IPS-18a (cell line): ENCODE measurements around the gene RERE.
A peak's percentile ranks its signal among the peaks of the same experiment; 100 is the strongest.

Experiments used
- H3K27ac ChIP-seq: one replicate; pipeline ENCODE4 v1.5.1; 2013; ENCODE audit warnings: low read length
- H3K27me3 ChIP-seq: one replicate; pipeline ENCODE4 v1.6.1; 2013; ENCODE audit warnings: mild to moderate bottlenecking, low read length; ENCODE audit not compliant: control insufficient read depth, insufficient read depth
- H3K36me3 ChIP-seq: one replicate; pipeline ENCODE4 v1.6.1; 2013; ENCODE audit warnings: low read depth, low read length; ENCODE audit not compliant: control insufficient read depth
- H3K4me1 ChIP-seq: one replicate; pipeline ENCODE4 v1.6.1; 2013; ENCODE audit warnings: low read depth, low read length; ENCODE audit not compliant: control insufficient read depth
- H3K4me3 ChIP-seq: one replicate; pipeline ENCODE4 v1.5.1; 2013; ENCODE audit warnings: low read length
- H3K9ac ChIP-seq: one replicate; pipeline ENCODE4 v1.6.1; 2013; ENCODE audit warnings: mild to moderate bottlenecking, low read length, moderate library complexity
- H3K9me3 ChIP-seq: one replicate; pipeline ENCODE4 v1.6.1; 2013; ENCODE audit warnings: low read depth, low read length; ENCODE audit not compliant: control insufficient read depth

RERE gene

DNA sequence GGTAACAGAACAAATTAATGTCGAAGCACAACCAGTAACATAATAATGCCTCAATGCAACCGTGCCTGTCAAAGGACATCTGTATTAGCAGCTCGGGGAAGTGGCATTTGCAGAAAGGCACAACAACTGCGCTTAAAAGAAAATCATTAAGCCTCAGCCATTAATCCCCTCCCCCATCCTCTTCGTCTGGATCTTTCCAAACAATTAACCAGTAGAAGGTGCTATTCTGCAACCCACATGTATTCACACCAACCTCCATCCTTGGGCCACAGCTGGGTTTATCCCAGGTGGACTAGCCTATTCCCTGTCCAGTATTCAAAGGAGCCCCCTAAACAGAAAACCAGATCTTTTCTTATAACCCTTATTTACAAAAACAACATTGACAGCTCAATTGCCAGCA lies 2.6 kb downstream of the RERE start:
- no peaks in the 10 kb centered on the region for H3K27me3 ChIP-seq
- H3K36me3 ChIP-seq, result no peaks in the 10 kb centered on the region
- H3K9me3 ChIP-seq, result no peaks in the 10 kb centered on the region
- peak overlapping the region; percentile 96 for H3K9ac ChIP-seq
- no peak overlapping the region for H3K27ac ChIP-seq
- H3K4me3 ChIP-seq, result peak overlapping the region; percentile 98
- H3K4me1 ChIP-seq, result peaks cover 23% of the 10 kb centered on the region

GRCh38 chr1:8813991-8814390 lies 3.4 kb downstream of the RERE start:
- no peak overlapping the region for H3K4me3 ChIP-seq
- H3K36me3 ChIP-seq, result no peaks in the 10 kb centered on the region
- no peaks in the 10 kb centered on the region for H3K9me3 ChIP-seq
- H3K27ac ChIP-seq, result no peak overlapping the region
- no peak overlapping the region for H3K9ac ChIP-seq
- H3K27me3 ChIP-seq, result no peaks in the 10 kb centered on the region
- H3K4me1 ChIP-seq, result peaks cover 23% of the 10 kb centered on the region

DNA sequence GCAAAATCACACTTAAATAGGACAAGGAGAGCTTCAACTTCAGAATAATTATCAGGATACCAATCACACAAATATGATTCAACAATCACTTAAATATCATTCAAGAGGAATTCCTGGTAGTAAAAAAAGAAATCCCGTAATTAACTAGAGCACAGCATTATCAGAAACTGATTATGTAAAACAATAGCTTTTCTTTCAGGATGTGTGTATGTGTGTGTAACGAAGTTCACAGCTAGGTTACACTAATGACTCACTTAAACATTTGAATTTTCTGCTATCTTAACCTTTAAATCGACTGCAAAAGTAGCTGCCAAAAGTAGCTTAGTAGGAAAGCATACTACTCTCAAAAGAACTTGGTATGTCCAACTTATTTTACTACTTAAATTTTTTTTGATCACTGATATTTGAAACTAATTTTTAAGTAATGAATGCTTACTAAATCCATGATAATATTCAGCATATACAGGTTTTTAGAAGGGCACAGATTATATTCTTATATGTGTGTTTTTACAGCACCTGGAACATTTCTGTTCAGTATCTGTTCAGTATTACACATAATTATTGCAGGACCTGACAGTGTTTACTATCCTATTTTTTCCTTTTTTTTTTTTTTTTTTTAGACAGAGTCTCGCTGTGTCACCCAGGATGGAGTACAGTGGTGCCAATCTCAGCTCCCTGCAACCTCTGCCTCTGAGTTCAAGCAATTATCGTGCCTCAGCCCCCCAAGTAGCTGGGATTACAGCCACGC lies 4.2 kb downstream of the RERE start:
- H3K27me3 ChIP-seq, result no peaks in the 10 kb centered on the region
- H3K4me3 ChIP-seq, result no peak overlapping the region
- no peak overlapping the region for H3K9ac ChIP-seq
- no peaks in the 10 kb centered on the region for H3K9me3 ChIP-seq
- no peaks in the 10 kb centered on the region for H3K36me3 ChIP-seq
- no peak overlapping the region for H3K27ac ChIP-seq
- H3K4me1 ChIP-seq, result peaks cover 19% of the 10 kb centered on the region

GRCh38 chr1:8812081-8812480 lies 5.4 kb downstream of the RERE start:
- no peaks in the 10 kb centered on the region for H3K9me3 ChIP-seq
- peaks cover 19% of the 10 kb centered on the region for H3K4me1 ChIP-seq
- H3K9ac ChIP-seq, result no peak overlapping the region
- H3K4me3 ChIP-seq, result no peak overlapping the region
- no peaks in the 10 kb centered on the region for H3K36me3 ChIP-seq
- H3K27ac ChIP-seq, result no peak overlapping the region
- no peaks in the 10 kb centered on the region for H3K27me3 ChIP-seq

DNA sequence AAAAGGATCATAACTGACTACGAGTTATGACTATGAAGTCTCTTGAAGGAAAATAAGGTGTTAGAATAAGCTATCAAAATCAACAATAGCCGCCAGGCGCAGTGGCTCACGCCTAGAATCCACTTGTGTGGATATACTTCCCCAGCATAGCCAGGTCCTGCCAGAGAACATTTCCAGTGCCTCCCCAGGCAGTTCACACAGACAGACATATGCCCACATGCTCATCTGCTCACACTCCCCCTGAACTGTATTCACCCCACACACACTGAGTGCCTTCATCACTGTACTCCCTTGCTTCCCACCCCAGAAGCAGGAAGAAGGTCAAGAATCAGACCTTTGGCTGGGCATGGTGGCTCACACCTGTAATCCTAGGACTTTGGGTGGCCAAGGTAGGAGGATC lies 6.5 kb downstream of the RERE start:
- no peak overlapping the region for H3K9ac ChIP-seq
- no peak overlapping the region for H3K4me3 ChIP-seq
- no peaks in the 10 kb centered on the region for H3K36me3 ChIP-seq
- H3K4me1 ChIP-seq, result peaks cover 16% of the 10 kb centered on the region
- no peak overlapping the region for H3K27ac ChIP-seq
- H3K9me3 ChIP-seq, result no peaks in the 10 kb centered on the region
- no peaks in the 10 kb centered on the region for H3K27me3 ChIP-seq

GRCh38 chr1:8809342-8809736 lies 8.1 kb downstream of the RERE start:
- H3K4me1 ChIP-seq, result no peaks in the 10 kb centered on the region
- H3K27ac ChIP-seq, result no peak overlapping the region
- no peaks in the 10 kb centered on the region for H3K27me3 ChIP-seq
- no peak overlapping the region for H3K9ac ChIP-seq
- H3K9me3 ChIP-seq, result no peaks in the 10 kb centered on the region
- H3K4me3 ChIP-seq, result no peak overlapping the region
- peaks cover 2% of the 10 kb centered on the region for H3K36me3 ChIP-seq

- no peaks in the 10 kb centered on the region for H3K4me1 ChIP-seq
- H3K4me3 ChIP-seq, result no peak overlapping the region
- no peaks in the 10 kb centered on the region for H3K9me3 ChIP-seq
- no peaks in the 10 kb centered on the region for H3K27me3 ChIP-seq
- H3K36me3 ChIP-seq, result peaks cover 3% of the 10 kb centered on the region
- H3K9ac ChIP-seq, result no peak overlapping the region
- H3K27ac ChIP-seq, result no peak overlapping the region
These were observed 10.4 kb downstream of the RERE start for GRCh38 chr1:8807004-8807403.

GRCh38 chr1:8800416-8800815 lies 17.0 kb downstream of the RERE start:
- H3K27ac ChIP-seq, result no peak overlapping the region
- no peak overlapping the region for H3K4me3 ChIP-seq

DNA sequence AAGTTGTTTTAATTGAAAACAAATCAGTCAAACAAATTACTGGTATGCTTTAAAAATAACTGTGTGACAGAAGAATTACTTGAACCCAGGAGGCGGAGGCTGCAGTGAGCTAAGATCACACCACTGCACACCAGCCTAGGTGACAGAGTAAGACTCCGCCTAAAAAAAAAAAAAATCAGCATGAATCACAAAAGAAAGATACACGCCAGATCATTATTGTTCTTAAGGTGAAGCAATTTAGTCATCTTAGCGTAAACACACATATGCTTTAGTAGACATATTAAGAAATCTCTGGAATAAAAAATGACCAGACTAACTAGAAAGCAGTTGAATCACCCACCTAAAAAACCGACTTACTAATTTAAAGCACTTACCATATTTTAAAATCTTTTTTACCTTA lies 20.2 kb downstream of the RERE start:
- no peaks in the 10 kb centered on the region for H3K9me3 ChIP-seq
- no peaks in the 10 kb centered on the region for H3K27me3 ChIP-seq
- H3K9ac ChIP-seq, result no peak overlapping the region
- no peak overlapping the region for H3K27ac ChIP-seq
- H3K4me3 ChIP-seq, result no peak overlapping the region
- no peaks in the 10 kb centered on the region for H3K36me3 ChIP-seq
- H3K4me1 ChIP-seq, result peaks cover 3% of the 10 kb centered on the region

More at GRCh38 chr1:8800416-8800815, 17.0 kb downstream of the RERE start:
- Histone ChIP-seq H3K27me3 (no peaks in the 10 kb centered on the region), H3K9ac (no peak overlapping the region), H3K9me3 (no peaks in the 10 kb centered on the region), H3K4me1 (no peaks in the 10 kb centered on the region), H3K36me3 (peaks cover 3% of the 10 kb centered on the region)

- peaks cover 3% of the 10 kb centered on the region for H3K4me1 ChIP-seq
- no peaks in the 10 kb centered on the region for H3K27me3 ChIP-seq
- no peak overlapping the region for H3K27ac ChIP-seq
- H3K4me3 ChIP-seq, result no peak overlapping the region
- H3K36me3 ChIP-seq, result no peaks in the 10 kb centered on the region
- no peak overlapping the region for H3K9ac ChIP-seq
- H3K9me3 ChIP-seq, result no peaks in the 10 kb centered on the region
These were observed 20.6 kb downstream of the RERE start for GRCh38 chr1:8796812-8797211.

DNA sequence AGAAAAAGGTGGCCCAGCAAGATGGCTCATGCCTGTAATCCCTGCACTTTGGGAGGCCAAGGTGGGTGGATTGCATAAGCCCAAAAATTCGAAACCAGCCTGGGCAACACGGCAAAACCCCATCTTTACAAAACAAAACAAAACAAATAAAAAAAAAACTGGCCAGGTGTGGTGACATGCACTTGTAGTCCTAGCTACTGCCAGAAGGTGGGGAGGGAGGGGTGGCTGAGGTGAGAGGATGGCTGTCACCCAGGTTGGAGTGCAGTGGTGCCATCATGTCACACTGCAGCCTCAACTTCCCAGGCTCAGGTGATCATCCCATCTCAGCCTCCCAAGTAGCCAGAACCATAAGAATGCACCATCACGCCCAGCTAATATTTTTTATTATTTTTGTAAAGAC lies 22.8 kb downstream of the RERE start:
- H3K27me3 ChIP-seq, result no peaks in the 10 kb centered on the region
- H3K9me3 ChIP-seq, result no peaks in the 10 kb centered on the region
- H3K27ac ChIP-seq, result no peak overlapping the region
- H3K4me3 ChIP-seq, result no peak overlapping the region
- peaks cover 22% of the 10 kb centered on the region for H3K4me1 ChIP-seq
- H3K9ac ChIP-seq, result no peak overlapping the region
- H3K36me3 ChIP-seq, result no peaks in the 10 kb centered on the region

GRCh38 chr1:8791819-8792218 lies 25.6 kb downstream of the RERE start:
- H3K4me3 ChIP-seq, result no peak overlapping the region
- no peak overlapping the region for H3K9ac ChIP-seq
- H3K9me3 ChIP-seq, result no peaks in the 10 kb centered on the region
- H3K4me1 ChIP-seq, result peaks cover 26% of the 10 kb centered on the region
- H3K36me3 ChIP-seq, result no peaks in the 10 kb centered on the region
- H3K27me3 ChIP-seq, result no peaks in the 10 kb centered on the region
- H3K27ac ChIP-seq, result no peak overlapping the region
